ENCODE measurements around the gene ZDHHC21. TPM values are rescaled to one million over a fixed set of nuclear protein-coding genes. Genes with fewer than 3 reads are reported as not detected.

Gene ZDHHC21
- total and polyA plus RNA-seq, 2 of the 8 experiments (the other 6 are each of a cell fraction or from before 2014, with no cell fraction given) = 1.9 to 6.0 TPM

- TF ChIP-seq CTCF (IDR thresholded peaks at IDR 0.05; ENCODE audit: control extremely low read depth in 1 of 3, insufficient read depth in 1 of 3, low read depth in 1 of 3, low read length in 3 of 3) = no peak
- no peak for TF ChIP-seq YY1 (IDR thresholded peaks at IDR 0.05; ENCODE audit: low read depth, low read length)
- TF ChIP-seq BCL11A (IDR thresholded peaks at IDR 0.05; ENCODE audit: low read depth in 2 of 2, low read length in 2 of 2) = no peak
- no peak for TF ChIP-seq GABPA (IDR thresholded peaks at IDR 0.05; ENCODE audit: borderline replicate concordance, insufficient read depth, low read length)
Measured at GRCh38 chr9:14597171-14597799, 95.9 kb downstream of the ZDHHC21 start (continued).
